GM03348 (cell line): Measurements from ENCODE around the gene CFTR.
A peak's percentile ranks its signal among the peaks of the same experiment; 100 is the strongest.
"Not testable (repeated sequence)": the region's sequence is repeated elsewhere in the genome, so short reads cannot be mapped to it uniquely, and the experiment has no call there.

Experiments used
- DNase-seq: peaks from one replicate; pipeline ENCODE4 v3.0.0; 2012; ENCODE audit warnings: low spot score

Gene CFTR

DNA sequence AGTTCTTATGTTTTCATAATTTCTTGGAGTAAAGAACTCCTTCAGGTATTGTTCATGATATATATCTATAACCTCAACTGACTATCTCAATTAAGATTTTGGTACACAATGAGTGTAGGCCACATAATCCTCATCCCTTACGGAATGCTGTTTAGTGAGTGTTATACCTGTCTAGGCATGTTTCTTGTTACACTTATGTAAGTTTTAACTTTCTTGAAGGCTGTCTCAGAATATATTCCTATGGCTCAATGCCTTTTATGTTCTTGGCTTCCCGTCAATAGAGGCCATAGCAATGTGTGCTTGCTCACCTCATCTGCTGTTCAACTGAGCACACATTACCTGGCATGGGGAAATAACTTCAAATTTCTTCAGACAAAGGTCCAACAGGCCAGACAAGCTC, 208.3 kb downstream of the CFTR start:
- no peak for DNase-seq

GRCh38 chr7:117689406-117689805, 209.6 kb downstream of the CFTR start:
- DNase-seq = no peak

DNA sequence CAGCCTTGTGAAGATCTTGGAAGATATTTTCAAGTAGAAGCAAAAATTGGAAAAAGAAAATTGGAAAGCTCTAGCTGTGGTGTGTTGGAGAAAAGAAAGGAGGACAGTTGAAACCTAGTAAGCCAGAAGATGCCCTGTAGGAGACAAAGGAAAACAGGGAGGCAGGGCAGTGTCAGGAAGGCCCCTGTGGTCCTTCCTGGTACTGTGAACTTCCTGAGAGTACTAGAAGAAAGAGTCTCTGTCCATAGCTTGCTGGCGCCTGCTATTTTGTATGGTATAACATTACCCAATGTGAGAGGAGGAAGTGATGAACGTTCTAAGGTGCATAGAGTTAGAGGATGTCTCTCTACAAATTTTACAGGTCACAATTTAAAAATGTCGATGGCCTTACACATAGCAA, 210.3 kb downstream of the CFTR start:
- DNase-seq = no peak

GRCh38 chr7:117692338-117692737, 212.5 kb downstream of the CFTR start:
- DNase-seq = no peak

DNA sequence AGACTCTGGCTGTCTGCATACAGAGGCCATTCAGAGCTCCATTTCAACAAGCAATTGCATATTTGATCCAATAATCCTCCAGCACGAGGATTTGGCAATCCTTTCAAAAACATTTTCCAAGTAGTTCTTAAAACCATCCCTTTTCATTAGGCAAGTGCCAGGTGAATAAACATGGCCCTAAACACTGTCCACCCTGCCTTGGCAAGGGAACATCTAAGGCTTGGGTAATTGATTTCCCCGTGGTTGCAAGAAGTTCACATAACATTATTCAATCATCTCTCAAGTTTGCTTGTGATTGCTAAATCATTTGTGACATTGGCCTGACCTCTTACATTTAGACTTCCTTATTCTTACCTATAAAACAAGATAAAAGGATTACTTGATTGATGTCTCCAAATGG, 218.2 kb downstream of the CFTR start:
- DNase-seq = no peak

DNA sequence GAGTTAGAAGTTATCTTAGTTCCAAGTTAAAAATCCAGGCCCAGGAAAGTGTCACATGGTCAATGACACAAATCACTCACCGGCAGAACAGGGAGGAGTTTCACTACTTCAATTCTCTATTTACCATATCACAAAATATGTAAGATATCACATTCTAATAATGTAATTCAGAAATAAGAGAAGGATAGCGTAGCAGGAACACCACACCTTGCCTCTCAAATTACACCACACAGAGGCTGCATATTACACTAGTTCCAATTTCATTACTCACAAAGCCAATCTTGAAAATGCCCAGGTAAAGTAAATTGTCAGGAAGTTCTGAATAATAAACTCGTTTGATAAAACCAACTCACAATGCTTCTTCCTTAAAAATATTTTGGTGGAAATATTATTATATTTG, 224.2 kb downstream of the CFTR start:
- no peak for DNase-seq

DNA sequence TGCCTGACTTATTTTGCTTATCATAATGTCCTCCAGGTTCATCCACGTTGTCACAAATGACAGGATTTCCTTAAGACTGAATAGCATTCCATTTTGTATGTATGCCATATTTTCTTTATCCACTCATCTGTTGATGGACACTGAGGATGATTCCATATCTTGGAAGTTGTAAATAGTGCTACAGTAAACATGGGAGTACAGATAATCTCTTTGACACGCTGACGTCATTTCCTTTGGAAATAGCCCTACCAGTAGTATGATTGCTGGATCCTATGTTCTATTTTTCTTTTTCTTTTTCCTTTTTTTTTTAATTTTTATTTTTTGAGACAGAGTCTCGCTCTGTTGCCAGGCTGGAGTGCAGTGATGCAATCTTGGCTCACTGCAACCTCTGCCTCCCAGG, 225.8 kb downstream of the CFTR start:
- no peak for DNase-seq

- DNase-seq = no peak
Observed at GRCh38 chr7:117706210-117706609, 226.4 kb downstream of the CFTR start.

DNA sequence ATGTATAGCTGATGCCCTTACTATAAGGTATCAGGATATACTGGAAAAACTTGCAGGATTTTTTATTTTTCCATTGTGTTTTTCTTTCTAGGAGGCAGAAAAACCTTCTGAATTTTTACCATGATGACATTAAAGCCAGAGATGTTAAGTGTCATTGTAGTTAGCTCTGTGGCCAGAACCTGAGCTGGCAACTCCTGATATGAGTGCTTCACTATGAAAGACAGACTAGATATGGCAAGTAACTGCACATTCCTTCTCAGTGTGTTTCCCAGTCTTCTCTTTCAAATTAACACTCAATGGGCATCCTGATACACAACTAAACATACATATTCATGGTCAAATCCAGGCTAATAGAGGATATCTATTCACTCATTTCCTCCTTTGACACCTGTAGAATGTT, 227.3 kb downstream of the CFTR start:
- DNase-seq = no peak

DNA sequence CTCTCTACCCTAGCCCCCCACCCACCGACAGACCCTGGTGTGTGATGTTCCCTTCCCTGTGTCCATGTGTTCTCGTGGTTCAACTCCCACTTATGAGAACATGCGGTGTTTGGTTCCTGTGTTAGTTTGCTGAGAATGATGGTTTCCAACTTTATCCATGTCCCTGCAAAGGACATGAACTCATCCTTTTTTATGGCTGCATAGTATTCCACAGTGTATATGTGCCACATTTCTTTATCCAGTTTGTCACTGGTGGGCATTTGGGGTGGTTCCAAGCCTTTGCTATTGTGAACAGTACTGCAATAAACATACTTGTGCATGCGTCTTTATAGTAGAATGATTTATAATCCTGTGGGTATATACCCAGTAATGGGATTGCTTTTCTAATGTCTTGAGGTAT, 228.3 kb downstream of the CFTR start:
- not testable (repeated sequence) for DNase-seq

GRCh38 chr7:117711556-117711955, 231.7 kb downstream of the CFTR start:
- no peak for DNase-seq

- peak; percentile 63 for DNase-seq
Observed at GRCh38 chr7:117715784-117716445, 236.1 kb downstream of the CFTR start.

GRCh38 chr7:117716707-117717299, 237.0 kb downstream of the CFTR start:
- DNase-seq = no peak

GRCh38 chr7:117717357-117717756, 237.5 kb downstream of the CFTR start:
- DNase-seq = no peak
